HepG2 (cell line): ENCODE results near the gene GADD45A. TPM values are rescaled to one million over a fixed set of nuclear protein-coding genes. Genes with fewer than 3 reads are reported as not detected.

Source experiments
- ATAC-seq: fragments of 200-7000 bp; cut with Tn5 transposase; 3 replicates; pipeline ENCODE4 v1.9.1; 2020; ENCODE audit warnings: mild to moderate bottlenecking, moderate library complexity
- BruUV-seq: library from RNA; stranded (reverse); fragments of 400-500 nt; replicated peaks from 2 replicates; lab custom pipeline; 2021; lab: Mats Ljungman, UMichigan
- CTCF ChIA-PET: fragments of 300-600 bp; formaldehyde crosslinking; extraction: SDS; loops from one replicate; lab custom pipeline; 2021; ENCODE audit warnings: low total read pairs, inconsistent platforms, low intra/inter-chr PET ratio; lab: Yijun Ruan, JAX
- POLR2A ChIA-PET: fragments of 350-600 bp; sonication (Branson Sonifier 250); formaldehyde crosslinking; loops from one replicate; lab custom pipeline; 2020; ENCODE audit warnings: antibody characterized with exemption, inconsistent platforms; lab: Yijun Ruan, JAX
- DNase-seq: peaks from one replicate; pipeline ENCODE4 v3.0.0-alpha.2; 2015; ENCODE audit warnings: low spot score
- FAIRE-seq: peaks from 3 replicates; lab custom pipeline; 2011; peaks lifted over from hg19 to GRCh38; lab: Jason Lieb, UNC
- H2AFZ ChIP-seq: one replicate; pipeline ENCODE4 v1.6.1; 2011; ENCODE audit warnings: low read length, inconsistent platforms
- H3K27ac ChIP-seq: fragments of 300-600 bp; 3 replicates; pipeline ENCODE4 v1.8.0; 2011; ENCODE audit warnings: mixed run types, mild to moderate bottlenecking, mixed read lengths, low read length, inconsistent platforms; ENCODE audit not compliant: insufficient read depth; ENCODE audit errors: extremely low read length
- H3K27me3 ChIP-seq, 2 experiments: fragments of 200-600 bp in 1 of 2; 2 replicates in 1 of 2; 3 replicates in 1 of 2; pipeline versions ENCODE4 v1.6.0 to v1.8.0; 2011; ENCODE audit warnings: low read length in 2 of 2, mild to moderate bottlenecking in 2 of 2, moderate library complexity in 2 of 2, inconsistent platforms in 1 of 2; ENCODE audit not compliant: insufficient read depth in 2 of 2, control insufficient read depth in 1 of 2
- H3K36me3 ChIP-seq, 2 experiments: fragments of 200-600 bp in 1 of 2; replicated peaks in 1 of 2; 2 replicates in 1 of 2; 3 replicates in 1 of 2; pipeline versions ENCODE4 v1.5.1 to v1.8.0; 2011; ENCODE audit warnings: low read length in 2 of 2, inconsistent platforms in 1 of 2; ENCODE audit not compliant: insufficient read depth in 2 of 2, control insufficient read depth in 1 of 2
- H3K4me1 ChIP-seq: 2 replicates; pipeline ENCODE4 v1.5.1; 2012; ENCODE audit warnings: low read length, inconsistent platforms; ENCODE audit not compliant: insufficient read depth
- H3K4me2 ChIP-seq: 2 replicates; pipeline ENCODE4 v1.6.0; 2011; ENCODE audit warnings: low read depth, low read length, inconsistent platforms
- H3K4me3 ChIP-seq, 3 experiments: fragments of 200-600 bp in 1 of 3; sonication (generic), shearing (Covaris generic) in 1 of 3; replicated peaks in 1 of 3; 2 replicates each; pipeline ENCODE4 v1.5.1; 2011 to 2016; ENCODE audit warnings: low read length in 3 of 3, inconsistent platforms in 2 of 3, low read depth in 2 of 3, mild to moderate bottlenecking in 2 of 3, control low read depth in 1 of 3, mixed read lengths in 1 of 3; ENCODE audit not compliant: insufficient read depth in 1 of 3
- H3K79me2 ChIP-seq: one replicate; pipeline ENCODE4 v1.6.1; 2011; ENCODE audit warnings: low read length, inconsistent platforms; ENCODE audit not compliant: insufficient read depth
- H3K9ac ChIP-seq: 2 replicates; pipeline ENCODE4 v1.6.0; 2011; ENCODE audit warnings: mild to moderate bottlenecking, low read depth, low read length, inconsistent platforms; ENCODE audit not compliant: insufficient read depth
- H3K9me3 ChIP-seq: 2 replicates; pipeline ENCODE4 v1.5.1; 2012; ENCODE audit warnings: mild to moderate bottlenecking, low read length
- H4K20me1 ChIP-seq: 2 replicates; pipeline ENCODE4 v1.6.0; 2011; ENCODE audit warnings: inconsistent platforms, mild to moderate bottlenecking, low read length, moderate library complexity; ENCODE audit not compliant: insufficient read depth
- FOSL2 ChIP-seq: sonication (generic); formaldehyde crosslinking; IDR thresholded peaks from 2 replicates; pipeline ENCODE4 v1.4.0; 2020; ENCODE audit warnings: missing genetic modification reagents
- HNRNPLL ChIP-seq: fragments of 200-400 bp; formaldehyde crosslinking; IDR thresholded peaks from 2 replicates; pipeline ENCODE4 v1.6.1; 2017; ENCODE audit warnings: mild to moderate bottlenecking, low read depth, low read length; ENCODE audit not compliant: poor library complexity, severe bottlenecking
- KDM5A ChIP-seq: fragments of 200-600 bp; sonication (generic); IDR thresholded peaks from 2 replicates; pipeline ENCODE4 v1.7.0; 2018; ENCODE audit warnings: antibody characterized with exemption, mild to moderate bottlenecking, low read length, borderline replicate concordance
- LRRFIP1 ChIP-seq: sonication (generic); formaldehyde crosslinking; conservative IDR thresholded peaks from 2 replicates; pipeline ENCODE4 v1.4.0; 2020; ENCODE audit warnings: missing genetic modification reagents
- MAFK ChIP-seq, 2 experiments: IDR thresholded peaks in 1 of 2; conservative IDR thresholded peaks in 1 of 2; 2 replicates each; pipeline ENCODE4 v1.6.1; 2011; ENCODE audit warnings: improper control_type of control experiment in 2 of 2, low read length in 2 of 2
- NR3C1 ChIP-seq: sonication (generic); formaldehyde crosslinking; IDR thresholded peaks from 2 replicates; pipeline ENCODE4 v1.4.0; 2020; ENCODE audit warnings: missing genetic modification reagents
- ONECUT2 ChIP-seq: sonication (generic); formaldehyde crosslinking; IDR thresholded peaks from 2 replicates; pipeline ENCODE4 v1.4.0; 2020; ENCODE audit warnings: missing genetic modification reagents
- POLR2G ChIP-seq: fragments of 200-400 bp; formaldehyde crosslinking; IDR thresholded peaks from 2 replicates; pipeline ENCODE4 v1.6.1; 2018; ENCODE audit warnings: mild to moderate bottlenecking, low read depth, low read length, moderate library complexity
- RAD21 ChIP-seq: fragments of 450-650 bp; formaldehyde crosslinking; IDR thresholded peaks from 2 replicates; pipeline ENCODE4 v1.5.0; 2020; ENCODE audit warnings: mild to moderate bottlenecking
- RBFOX2 ChIP-seq: fragments of 200-400 bp; formaldehyde crosslinking; IDR thresholded peaks from 2 replicates; pipeline ENCODE4 v1.6.1; 2017; ENCODE audit warnings: low read depth, mild to moderate bottlenecking, low read length
- SIX1 ChIP-seq: sonication (generic); formaldehyde crosslinking; IDR thresholded peaks from 2 replicates; pipeline ENCODE4 v1.4.0; 2020; ENCODE audit warnings: missing genetic modification reagents, borderline replicate concordance
- TAF1 ChIP-seq: sonication (generic); formaldehyde crosslinking; IDR thresholded peaks from 2 replicates; pipeline ENCODE4 v1.4.0; 2020; ENCODE audit warnings: missing genetic modification reagents
- THAP9 ChIP-seq: sonication (generic); formaldehyde crosslinking; IDR thresholded peaks from 2 replicates; pipeline ENCODE4; 2020; ENCODE audit warnings: missing genetic modification reagents, mild to moderate bottlenecking, borderline replicate concordance
- TOE1 ChIP-seq: sonication (generic); formaldehyde crosslinking; IDR thresholded peaks from 2 replicates; pipeline ENCODE4 v1.4.0; 2020; ENCODE audit warnings: mild to moderate bottlenecking, missing genetic modification reagents
- YEATS2 ChIP-seq: sonication (generic); formaldehyde crosslinking; IDR thresholded peaks from 2 replicates; pipeline ENCODE4 v1.4.0; 2020; ENCODE audit warnings: missing genetic modification reagents, borderline replicate concordance
- ZBTB37 ChIP-seq: sonication (generic); formaldehyde crosslinking; IDR thresholded peaks from 2 replicates; pipeline ENCODE4 v1.4.0; 2020; ENCODE audit warnings: mild to moderate bottlenecking, missing genetic modification reagents
- ZNF264 ChIP-seq: sonication (generic); formaldehyde crosslinking; IDR thresholded peaks from 2 replicates; pipeline ENCODE4 v1.4.0; 2020; ENCODE audit warnings: missing genetic modification reagents
- ZNF274 ChIP-seq: sonication (generic); formaldehyde crosslinking; IDR thresholded peaks from 2 replicates; pipeline ENCODE4 v1.5.1; 2020; ENCODE audit warnings: mild to moderate bottlenecking, missing genetic modification reagents
- ZNF331 ChIP-seq: sonication (generic); formaldehyde crosslinking; IDR thresholded peaks from 2 replicates; pipeline ENCODE4 v1.4.0; 2020; ENCODE audit warnings: missing genetic modification reagents
- ZNF768 ChIP-seq: sonication (generic); formaldehyde crosslinking; IDR thresholded peaks from 2 replicates; pipeline ENCODE4 v1.4.0; 2020; ENCODE audit warnings: missing genetic modification reagents
- WGBS: methylation state at CpG from one replicate; pipeline ENCODE4 v1.1.6; 2017; ENCODE audit warnings: low lambda C conversion rate; 5-methylcytosine and 5-hydroxymethylcytosine counted together
- in situ Hi-C: cut with HindIII; loops from 2 replicates; pipeline ENCODE4 v1.10.0; 2017; ENCODE audit warnings: low pct_unique_long_range_greater_than_20kb; ENCODE audit not compliant: extremely low pct_ligation_motif_present
- intact Hi-C: fragments of 100-400 bp; cut with micrococcal nuclease; formaldehyde crosslinking; loops from one replicate; pipeline ENCODE4 v1.10.0; 2022; ENCODE audit not compliant: unreplicated experiment
- polyA plus RNA-seq, 8 experiments: library from polyadenylated mRNA; depleted of rRNA in 3 of 8; stranded (reverse) in 7 of 8; unstranded in 1 of 8; fragments of >200 nt; fragmentation: Illumina TruSeq in 4 of 8; extraction: Trizol in 4 of 8; gene quantifications; 2 replicates each; pipeline versions ENCODE4 v1.2.1 to v1.2.3, GENCODE V29; 2011 to 2016; ENCODE audit warnings: low read depth in 4 of 8, missing spikeins in 1 of 8, mixed read lengths in 1 of 8; ENCODE audit not compliant: insufficient read depth in 1 of 8
- total RNA-seq, 5 experiments: library from RNA; depleted of rRNA; stranded (reverse); fragments of >200 nt; fragmentation: Illumina TruSeq; extraction: Trizol; gene quantifications; 2 replicates each; pipeline ENCODE4 v1.2.3, GENCODE V29; 2016; ENCODE audit warnings: low read depth in 1 of 5

Gene GADD45A
- total and polyA plus RNA-seq, 2 of the 13 experiments (the other 11 are each of a cell fraction or from before 2014, with no cell fraction given): 33.2 to 46.2 TPM

GRCh38 chr1:67683316-67683715, 1.7 kb upstream of the GADD45A start:
- H3K9ac ChIP-seq: no peak overlapping the region
- TF ChIP-seq KDM5A (no peak), MAFK (conservative IDR thresholded peaks at IDR 0.05 in 1 of 2, IDR thresholded peaks at IDR 0.05 in 1 of 2; ENCODE audit: low read length in 2 of 2) (peak; percentile 28 to 50; a peak in 2 of 4 replicates), YEATS2 (CRISPR knock-in tag) (no peak), NR3C1 (CRISPR knock-in tag) (no peak), SIX1 (no peak), ZNF274 (CRISPR knock-in tag) (no peak), ZNF331 (CRISPR knock-in tag) (no peak), ZNF264 (CRISPR knock-in tag) (no peak), POLR2G (no peak), ZBTB37 (CRISPR knock-in tag) (no peak), TAF1 (CRISPR knock-in tag) (0 out of 2 replicates have a peak, but pooled peaks have one; percentile 30), LRRFIP1 (CRISPR knock-in tag) (no peak), ONECUT2 (CRISPR knock-in tag) (no peak), TOE1 (CRISPR knock-in tag) (no peak), THAP9 (CRISPR knock-in tag) (no peak), RBFOX2 (no peak; the same call in 1 of the 2 replicates), HNRNPLL (no peak), RAD21 (CRISPR knock-in tag) (no peak), ZNF768 (CRISPR knock-in tag) (no peak), FOSL2 (CRISPR knock-in tag) (peak; percentile 77)

More at GRCh38 chr1:67683316-67683715, 1.7 kb upstream of the GADD45A start:
- peak overlapping the region in 2 of 3 experiments; percentile 62 to 63; a peak in 2 of 6 replicates for H3K4me3 ChIP-seq
- DNase-seq (no peak), FAIRE-seq (no peak), ATAC-seq (no peak)
- in situ Hi-C loops (loop anchor here (5.0 to 10.0 kb wide), 2 partner anchors 119 to 146 kb away; no protein-coding TSS in a partner anchor), intact Hi-C loops (loop anchor here (5.0 kb wide), 1 partner anchor 36 kb away; no protein-coding TSS in a partner anchor)
- BruUV-seq: no TSS peak
- H3K4me2 ChIP-seq: peak overlapping the region; percentile 95
- H2AFZ ChIP-seq: no peak overlapping the region
- peaks cover 11% of the 10 kb centered on the region for H4K20me1 ChIP-seq
- POLR2A ChIA-PET: interaction anchor here (1.2 to 4.3 kb wide), 6 partner anchors 11 to 151 kb away, joined by 4 to 114 read pairs (median 8); no protein-coding TSS in a partner anchor
- no peaks in the 10 kb centered on the region for H3K9me3 ChIP-seq
- WGBS: 2% methylated on average over 3 of the region's 3 CpGs
- no peak overlapping the region for H3K27ac ChIP-seq
- H3K4me1 ChIP-seq: peaks cover 48% of the 10 kb centered on the region
- H3K36me3 ChIP-seq: peaks cover 0 to 10% of the 10 kb centered on the region in 2 experiments; a peak in 2 of 5 replicates
- H3K79me2 ChIP-seq: peaks cover 28% of the 10 kb centered on the region
- no peaks in the 10 kb centered on the region; a peak in 1 of 5 replicates for H3K27me3 ChIP-seq
- CTCF ChIA-PET: no interaction called here
